ENCODE results near the gene C5orf63.
"Not testable (repeated sequence)": the region's sequence is repeated elsewhere in the genome, so short reads cannot be mapped to it uniquely, and the experiment has no call there.

The C5orf63 gene

GRCh38 chr5:127074466-127074865 is 1.2 kb upstream of the C5orf63 start:
- no peak for DNase-seq

GRCh38 chr5:127070243-127070642 is 3.1 kb downstream of the C5orf63 start:
- no peak for DNase-seq

- no peak for DNase-seq
Measured at GRCh38 chr5:127068493-127069214, 4.6 kb downstream of the C5orf63 start.

- DNase-seq, result no peak
Measured at GRCh38 chr5:127066721-127067120, 6.6 kb downstream of the C5orf63 start.

- DNase-seq, result no peak
Measured at GRCh38 chr5:127064253-127064840, 9.0 kb downstream of the C5orf63 start.

- no peak for DNase-seq
Measured at GRCh38 chr5:127063257-127063913, 9.9 kb downstream of the C5orf63 start.

GRCh38 chr5:127061956-127062355 is 11.3 kb downstream of the C5orf63 start:
- DNase-seq, result no peak

GRCh38 chr5:127061537-127061936 is 11.8 kb downstream of the C5orf63 start:
- no peak for DNase-seq

- DNase-seq, result no peak
Measured at GRCh38 chr5:127060470-127060985, 12.8 kb downstream of the C5orf63 start.

- no peak for DNase-seq
Measured at GRCh38 chr5:127056896-127057295, 16.4 kb downstream of the C5orf63 start.

GRCh38 chr5:127055880-127056653 is 17.2 kb downstream of the C5orf63 start:
- DNase-seq, result no peak

GRCh38 chr5:127053551-127053950 is 19.8 kb downstream of the C5orf63 start:
- DNase-seq, result not testable (repeated sequence)

GRCh38 chr5:127053049-127053448 is 20.3 kb downstream of the C5orf63 start:
- DNase-seq, result no peak

- DNase-seq, result no peak
Measured at GRCh38 chr5:127051591-127051990, 21.7 kb downstream of the C5orf63 start.

GRCh38 chr5:127046343-127047072 is 26.8 kb downstream of the C5orf63 start:
- no peak for DNase-seq

GRCh38 chr5:127042593-127042992 is 30.7 kb downstream of the C5orf63 start:
- DNase-seq, result no peak

- no peak for DNase-seq
Measured at GRCh38 chr5:127041571-127041970, 31.7 kb downstream of the C5orf63 start.

- no peak for DNase-seq
Measured at GRCh38 chr5:127040796-127041520, 32.3 kb downstream of the C5orf63 start.

- no peak for DNase-seq
Measured at GRCh38 chr5:127038550-127038949, 34.8 kb downstream of the C5orf63 start.

- no peak for DNase-seq
Measured at GRCh38 chr5:127031863-127032232, 41.5 kb downstream of the C5orf63 start.

- peak in 2 of 5 experiments; percentile 10 to 13 for DNase-seq
Measured at GRCh38 chr5:127031147-127031862, 42.0 kb downstream of the C5orf63 start.

Data from T-helper 2 cell (primary cell).